ENCODE data around the gene PNPLA2.

Gene PNPLA2

GRCh38 chr11:811446-812245 lies 7.1 kb upstream of the PNPLA2 start:
- WGBS (ENCODE audit: insufficient coverage, insufficient read length): no CpG with 5 or more reads among the region's 14 CpGs
- Histone ChIP-seq H3K4me3 (ENCODE audit: low read length) (no peak overlapping the region), H3K27me3 (ENCODE audit: control insufficient read depth, insufficient read depth, low read length) (no peaks in the 10 kb centered on the region), H3K9me3 (ENCODE audit: control insufficient read depth, insufficient read depth, low read length) (no peaks in the 10 kb centered on the region), H3K27ac (ENCODE audit: low read length) (no peak overlapping the region), H3K4me1 (ENCODE audit: control insufficient read depth, insufficient read depth, low read length) (no peaks in the 10 kb centered on the region), H3K36me3 (ENCODE audit: control insufficient read depth, insufficient read depth, low read length) (peaks cover 24% of the 10 kb centered on the region)
- no peak for DNase-seq (ENCODE audit: low read depth, low spot score)

DNA sequence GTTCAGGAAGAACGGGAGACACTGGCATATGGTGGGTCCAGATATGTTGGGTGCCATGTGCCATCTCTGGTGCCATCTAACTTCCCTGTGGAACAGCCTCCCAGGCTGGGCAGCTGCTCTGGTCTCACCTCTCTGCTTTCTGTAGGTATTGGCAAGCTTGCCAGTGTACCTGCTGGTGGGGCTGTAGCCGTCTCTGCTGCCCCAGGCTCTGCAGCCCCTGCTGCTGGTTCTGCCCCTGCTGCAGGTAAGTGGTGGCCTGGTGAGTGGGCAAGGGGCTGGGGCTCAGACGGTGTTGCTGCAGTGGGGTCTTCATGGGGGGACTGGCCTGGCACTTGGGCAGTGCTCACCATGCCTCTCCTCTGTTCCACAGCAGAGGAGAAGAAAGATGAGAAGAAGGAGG lies 6.3 kb upstream of the PNPLA2 start:
- Histone ChIP-seq H3K4me1 (ENCODE audit: control insufficient read depth, insufficient read depth, low read length) (no peaks in the 10 kb centered on the region), H3K27ac (ENCODE audit: low read length) (no peak overlapping the region), H3K4me3 (ENCODE audit: low read length) (no peak overlapping the region), H3K27me3 (ENCODE audit: control insufficient read depth, insufficient read depth, low read length) (no peaks in the 10 kb centered on the region), H3K9me3 (ENCODE audit: control insufficient read depth, insufficient read depth, low read length) (no peaks in the 10 kb centered on the region), H3K36me3 (ENCODE audit: control insufficient read depth, insufficient read depth, low read length) (peaks cover 24% of the 10 kb centered on the region)
- no CpG with 5 or more reads among the region's 3 CpGs for WGBS (ENCODE audit: insufficient coverage, insufficient read length)
- DNase-seq (ENCODE audit: low read depth, low spot score): no peak

- no CpG with 5 or more reads among the region's 6 CpGs for WGBS (ENCODE audit: insufficient coverage, insufficient read length)
- Histone ChIP-seq H3K4me1 (ENCODE audit: control insufficient read depth, insufficient read depth, low read length) (no peaks in the 10 kb centered on the region), H3K36me3 (ENCODE audit: control insufficient read depth, insufficient read depth, low read length) (peaks cover 24% of the 10 kb centered on the region), H3K27ac (ENCODE audit: low read length) (no peak overlapping the region), H3K4me3 (ENCODE audit: low read length) (no peak overlapping the region), H3K9me3 (ENCODE audit: control insufficient read depth, insufficient read depth, low read length) (no peaks in the 10 kb centered on the region), H3K27me3 (ENCODE audit: control insufficient read depth, insufficient read depth, low read length) (no peaks in the 10 kb centered on the region)
- no peak for DNase-seq (ENCODE audit: low read depth, low spot score)
These were observed 5.7 kb upstream of the PNPLA2 start for GRCh38 chr11:813072-813455.

DNA sequence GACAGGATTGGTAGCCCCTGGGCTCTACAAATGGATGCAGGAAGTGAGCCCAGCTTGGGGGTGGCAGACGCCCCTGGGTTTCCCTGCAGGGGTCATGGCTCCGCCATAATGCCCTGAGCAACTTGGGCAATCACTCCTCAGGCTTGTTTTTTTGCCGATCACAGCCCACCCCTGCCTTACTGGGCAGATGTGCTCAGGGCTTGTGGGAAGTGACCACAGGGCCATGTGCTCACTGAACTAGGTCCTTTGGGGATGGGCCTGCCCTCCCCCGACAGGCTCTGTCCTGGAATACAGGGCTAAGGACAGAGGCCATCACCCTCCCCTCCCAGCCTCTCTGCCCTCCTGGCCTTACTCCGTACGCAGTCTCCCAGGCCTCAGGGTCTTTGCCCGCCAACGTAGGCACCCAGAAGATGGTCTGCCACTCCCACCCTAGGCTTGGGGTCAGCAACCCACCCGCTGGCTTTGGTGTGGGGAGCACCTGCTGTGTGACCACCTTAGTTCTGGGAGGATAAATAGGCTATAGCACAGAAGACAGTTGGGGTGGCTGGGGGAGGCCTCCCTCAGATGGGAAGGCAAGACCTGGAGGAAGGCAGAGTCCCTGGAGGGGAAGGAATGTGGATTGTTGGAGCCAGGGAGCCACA lies 5.1 kb upstream of the PNPLA2 start:
- 0 out of 2 replicates have a peak, but pooled peaks cover 2% of the 10 kb centered on the region for H3K4me1 ChIP-seq (ENCODE audit: control insufficient read depth, insufficient read depth, low read length)
- H3K27me3 ChIP-seq (ENCODE audit: control insufficient read depth, insufficient read depth, low read length): no peaks in the 10 kb centered on the region
- DNase-seq (ENCODE audit: low read depth, low spot score): no peak
- peaks cover 24% of the 10 kb centered on the region for H3K36me3 ChIP-seq (ENCODE audit: control insufficient read depth, insufficient read depth, low read length)
- no CpG with 5 or more reads among the region's 9 CpGs for WGBS (ENCODE audit: insufficient coverage, insufficient read length)
- no peak overlapping the region for H3K4me3 ChIP-seq (ENCODE audit: low read length)
- no peaks in the 10 kb centered on the region for H3K9me3 ChIP-seq (ENCODE audit: control insufficient read depth, insufficient read depth, low read length)
- no peak overlapping the region for H3K27ac ChIP-seq (ENCODE audit: low read length)

DNA sequence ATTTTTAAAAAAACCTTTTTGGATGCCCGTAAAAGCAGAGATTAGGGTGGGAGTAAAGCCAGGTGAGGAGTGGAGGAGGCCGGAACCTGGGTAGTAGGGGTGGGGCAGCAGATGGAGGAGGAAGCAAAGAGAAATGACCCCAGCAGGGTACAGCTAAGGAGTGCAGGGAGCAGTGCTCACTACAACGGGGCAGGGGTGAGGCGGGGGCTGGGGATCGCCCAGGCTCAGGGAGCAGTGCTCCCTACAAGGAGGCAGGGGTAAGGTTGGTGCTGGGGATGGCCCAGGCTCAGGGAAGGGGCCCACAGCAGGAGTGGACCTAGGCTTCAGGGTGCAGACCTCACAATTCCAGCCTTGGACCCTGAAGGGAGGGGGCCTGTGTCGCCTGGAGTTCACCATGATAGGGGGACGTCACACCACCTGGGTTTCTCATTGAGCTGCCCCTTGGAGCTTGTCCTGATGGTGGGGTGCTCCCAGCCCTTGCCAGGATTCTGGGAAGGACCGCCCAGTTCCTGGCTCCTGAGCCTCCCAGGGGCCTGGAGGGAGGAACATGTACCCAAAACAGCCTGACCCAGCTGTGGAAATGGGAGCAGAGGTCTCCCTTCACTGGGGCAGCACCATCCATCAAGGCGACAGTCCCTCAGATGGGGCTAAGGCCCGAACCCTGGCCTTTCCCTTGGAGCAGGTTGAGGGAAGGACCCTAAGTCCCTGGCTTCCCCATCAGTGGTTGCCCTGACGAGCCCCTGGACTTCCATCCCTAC lies 2.9 kb upstream of the PNPLA2 start:
- DNase-seq (ENCODE audit: low read depth, low spot score): no peak
- Histone ChIP-seq H3K4me1 (ENCODE audit: control insufficient read depth, insufficient read depth, low read length) (peaks cover 3% of the 10 kb centered on the region; the same call in 1 of the 2 replicates), H3K4me3 (ENCODE audit: low read length) (no peak overlapping the region), H3K36me3 (ENCODE audit: control insufficient read depth, insufficient read depth, low read length) (peaks cover 25% of the 10 kb centered on the region), H3K27ac (ENCODE audit: low read length) (no peak overlapping the region), H3K9me3 (ENCODE audit: control insufficient read depth, insufficient read depth, low read length) (no peaks in the 10 kb centered on the region), H3K27me3 (ENCODE audit: control insufficient read depth, insufficient read depth, low read length) (no peaks in the 10 kb centered on the region)
- no CpG with 5 or more reads among the region's 11 CpGs for WGBS (ENCODE audit: insufficient coverage, insufficient read length)

DNA sequence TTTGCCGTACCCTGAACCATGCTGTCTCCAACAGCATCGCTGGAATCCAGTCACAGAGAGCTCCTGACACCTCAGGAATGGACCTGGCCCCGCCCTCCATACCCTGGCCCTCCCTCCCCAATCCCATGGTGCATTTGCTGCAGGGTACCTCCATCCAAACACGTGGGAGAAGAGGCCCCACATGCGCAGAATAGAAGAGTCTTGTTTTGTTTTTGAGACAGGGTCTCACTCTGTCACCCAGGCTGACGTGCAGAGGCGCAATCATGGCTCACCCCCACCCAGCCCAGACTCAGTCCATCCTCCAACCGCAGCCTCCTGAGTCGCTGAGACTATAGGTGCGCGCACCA lies 2.3 kb upstream of the PNPLA2 start:
- H3K9me3 ChIP-seq (ENCODE audit: control insufficient read depth, insufficient read depth, low read length): no peaks in the 10 kb centered on the region
- H3K4me1 ChIP-seq (ENCODE audit: control insufficient read depth, insufficient read depth, low read length): peaks cover 3% of the 10 kb centered on the region; the same call in 1 of the 2 replicates
- WGBS (ENCODE audit: insufficient coverage, insufficient read length): no CpG with 5 or more reads among the region's 11 CpGs
- H3K27ac ChIP-seq (ENCODE audit: low read length): no peak overlapping the region
- peaks cover 23% of the 10 kb centered on the region for H3K36me3 ChIP-seq (ENCODE audit: control insufficient read depth, insufficient read depth, low read length)
- no peak overlapping the region for H3K4me3 ChIP-seq (ENCODE audit: low read length)
- DNase-seq (ENCODE audit: low read depth, low spot score): no peak
- H3K27me3 ChIP-seq (ENCODE audit: control insufficient read depth, insufficient read depth, low read length): no peaks in the 10 kb centered on the region

- WGBS (ENCODE audit: insufficient coverage, insufficient read length): no CpG with 5 or more reads among the region's 96 CpGs
- Histone ChIP-seq H3K27me3 (ENCODE audit: control insufficient read depth, insufficient read depth, low read length) (no peaks in the 10 kb centered on the region), H3K4me3 (ENCODE audit: low read length) (peak overlapping the region; percentile 83), H3K36me3 (ENCODE audit: control insufficient read depth, insufficient read depth, low read length) (peaks cover 9% of the 10 kb centered on the region; the same call in 1 of the 2 replicates), H3K4me1 (ENCODE audit: control insufficient read depth, insufficient read depth, low read length) (peaks cover 3% of the 10 kb centered on the region; the same call in 1 of the 2 replicates), H3K9me3 (ENCODE audit: control insufficient read depth, insufficient read depth, low read length) (no peaks in the 10 kb centered on the region), H3K27ac (ENCODE audit: low read length) (no peak overlapping the region)
- DNase-seq (ENCODE audit: low read depth, low spot score): no peak
These were observed 616 bp downstream of the PNPLA2 start for GRCh38 chr11:819129-819931.

- Histone ChIP-seq H3K27me3 (ENCODE audit: control insufficient read depth, insufficient read depth, low read length) (no peaks in the 10 kb centered on the region), H3K9me3 (ENCODE audit: control insufficient read depth, insufficient read depth, low read length) (no peaks in the 10 kb centered on the region), H3K4me3 (ENCODE audit: low read length) (peak overlapping the region; percentile 83; the same call in 1 of the 2 replicates), H3K27ac (ENCODE audit: low read length) (no peak overlapping the region), H3K4me1 (ENCODE audit: control insufficient read depth, insufficient read depth, low read length) (peaks cover 3% of the 10 kb centered on the region; the same call in 1 of the 2 replicates), H3K36me3 (ENCODE audit: control insufficient read depth, insufficient read depth, low read length) (peaks cover 11% of the 10 kb centered on the region; the same call in 1 of the 2 replicates)
- no CpG with 5 or more reads among the region's 47 CpGs for WGBS (ENCODE audit: insufficient coverage, insufficient read length)
- DNase-seq (ENCODE audit: low read depth, low spot score): no peak
These were observed 1.4 kb downstream of the PNPLA2 start for GRCh38 chr11:819943-820649.

DNA sequence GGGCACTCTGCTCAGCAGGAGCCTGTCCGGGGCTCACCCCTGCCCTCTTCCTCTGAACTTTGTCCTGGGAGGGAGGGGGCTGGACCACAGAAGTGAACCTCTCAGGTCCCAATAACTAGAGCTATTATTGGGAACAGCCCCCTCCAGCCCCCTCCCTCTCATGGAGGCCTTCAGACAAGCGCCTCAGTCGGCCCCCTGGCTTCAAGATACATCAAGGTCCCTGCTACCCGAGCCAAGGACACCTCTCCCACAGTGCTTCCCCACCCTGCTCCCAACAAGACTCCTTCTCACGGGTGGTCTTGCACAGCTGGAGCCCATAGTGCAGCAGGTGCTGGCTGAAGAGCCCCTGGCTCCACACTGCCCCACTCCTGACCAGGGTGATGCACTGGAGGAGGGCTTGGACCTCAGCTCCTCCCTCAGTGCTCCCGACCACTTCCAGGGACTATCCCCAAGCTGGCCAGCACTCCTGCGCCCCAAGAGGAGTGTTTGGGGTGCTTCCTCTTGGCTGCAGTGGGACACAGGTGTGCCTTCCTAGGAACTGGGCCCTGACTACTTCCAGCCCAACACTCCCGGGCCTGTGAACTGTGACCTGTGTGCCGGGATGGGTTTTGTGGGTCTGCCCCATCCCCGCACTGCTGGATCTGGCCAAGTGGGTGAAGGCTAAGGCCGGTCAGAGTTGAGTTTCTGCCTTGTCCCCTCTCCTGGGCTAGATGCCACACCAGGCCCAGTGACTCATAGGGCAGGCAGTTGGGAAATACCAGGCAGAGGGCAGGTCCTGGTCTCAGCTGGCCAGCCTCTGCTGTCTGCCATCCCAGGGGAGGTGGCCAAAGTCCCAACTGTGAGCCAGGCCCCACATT lies 2.2 kb downstream of the PNPLA2 start:
- DNase-seq (ENCODE audit: low read depth, low spot score): no peak
- Histone ChIP-seq H3K27ac (ENCODE audit: low read length) (no peak overlapping the region), H3K4me1 (ENCODE audit: control insufficient read depth, insufficient read depth, low read length) (peaks cover 3% of the 10 kb centered on the region; the same call in 1 of the 2 replicates), H3K27me3 (ENCODE audit: control insufficient read depth, insufficient read depth, low read length) (no peaks in the 10 kb centered on the region), H3K4me3 (ENCODE audit: low read length) (no peak overlapping the region), H3K36me3 (ENCODE audit: control insufficient read depth, insufficient read depth, low read length) (peaks cover 11% of the 10 kb centered on the region; the same call in 1 of the 2 replicates), H3K9me3 (ENCODE audit: control insufficient read depth, insufficient read depth, low read length) (no peaks in the 10 kb centered on the region)
- no CpG with 5 or more reads among the region's 11 CpGs for WGBS (ENCODE audit: insufficient coverage, insufficient read length)

All from iPS DF 6.9 (cell line).